ENCODE results near the gene STAB1. TPM values are rescaled to one million over a fixed set of nuclear protein-coding genes. Genes with fewer than 3 reads are reported as not detected.

The STAB1 gene
- polyA plus RNA-seq, 1 donor (not counting 4 experiments of a cell fraction or from before 2014, with no cell fraction given): not detected

- Histone ChIP-seq H3K36me3 (ENCODE audit: control insufficient read depth in 2 of 2, extremely low read depth in 1 of 2, insufficient read depth in 2 of 2, low read length in 2 of 2) (peaks cover 16 to 33% of the 10 kb centered on the region in 2 experiments), H3K4me2 (ENCODE audit: control insufficient read depth, extremely low read depth, insufficient read depth, low read depth, low read length) (no peak overlapping the region), H3K9me3 (ENCODE audit: control insufficient read depth, low read depth, low read length) (no peaks in the 10 kb centered on the region), H3K4me1 (ENCODE audit: control insufficient read depth, extremely low read depth, insufficient read depth, low read length) (no peaks in the 10 kb centered on the region), H3K9me1 (ENCODE audit: control insufficient read depth, extremely low read depth, insufficient read depth, low read length) (no peaks in the 10 kb centered on the region), H3K27ac (ENCODE audit: control insufficient read depth, insufficient read depth, low read length) (no peak overlapping the region), H4K20me1 (ENCODE audit: control insufficient read depth, extremely low read depth, insufficient read depth, low read length) (no peaks in the 10 kb centered on the region), H2AFZ (ENCODE audit: control insufficient read depth, low read length) (no peak overlapping the region), H3K79me2 (ENCODE audit: control insufficient read depth, insufficient read depth, low read length) (no peaks in the 10 kb centered on the region), H3K27me3 (ENCODE audit: control insufficient read depth, extremely low read depth, insufficient read depth, low read length) (no peaks in the 10 kb centered on the region), H3K4me3 (ENCODE audit: control insufficient read depth in 2 of 3, extremely low read depth in 1 of 3, insufficient read depth in 2 of 3, low read depth in 1 of 3, low read length in 3 of 3) (no peak overlapping the region), H3K9ac (ENCODE audit: control insufficient read depth, extremely low read depth, insufficient read depth, low read length) (no peak overlapping the region)
- no peak for FAIRE-seq
- dilution Hi-C loops (cut with MboI; ENCODE audit: extremely low pct_ligation_motif_present, low sequenced_read_pairs): no loop called here
- no peak for TF ChIP-seq EZH2 (IDR thresholded peaks at IDR 0.05; ENCODE audit: low read length)
- no peak for TF ChIP-seq CTCF (optimal IDR thresholded peaks at IDR 0.05 in 1 of 3, IDR thresholded peaks at IDR 0.05 in 1 of 3, conservative IDR thresholded peaks at IDR 0.05 in 1 of 3; ENCODE audit: extremely low read depth in 1 of 3, insufficient read depth in 2 of 3, low read length in 3 of 3)
- DNase-seq (ENCODE audit: low read depth, low spot score): no peak
Observed at GRCh38 chr3:52557011-52557960, 62.1 kb downstream of the STAB1 start.

DNA sequence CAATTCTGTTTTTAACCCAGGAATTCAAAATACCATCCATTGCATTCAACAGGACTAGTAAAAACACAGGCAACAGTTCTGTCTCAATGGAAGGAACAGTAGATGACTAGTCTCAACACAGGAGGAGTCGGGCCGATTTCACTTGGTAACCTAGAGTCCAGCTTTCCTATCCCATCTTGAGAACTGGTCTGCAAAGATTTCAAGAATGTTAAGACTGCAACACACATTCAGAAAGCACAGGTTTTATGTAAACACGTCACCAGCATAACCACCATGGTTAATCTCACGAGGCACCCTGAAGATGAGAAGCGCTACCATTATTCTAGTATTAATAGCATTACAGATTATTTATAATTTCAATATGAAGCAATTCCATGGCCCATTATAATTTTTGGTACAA is 63.3 kb downstream of the STAB1 start:
- Histone ChIP-seq H3K27ac (ENCODE audit: control insufficient read depth, insufficient read depth, low read length) (no peak overlapping the region), H4K20me1 (ENCODE audit: control insufficient read depth, extremely low read depth, insufficient read depth, low read length) (no peaks in the 10 kb centered on the region), H3K36me3 (ENCODE audit: control insufficient read depth in 2 of 2, extremely low read depth in 1 of 2, insufficient read depth in 2 of 2, low read length in 2 of 2) (peaks cover 20 to 26% of the 10 kb centered on the region in 2 experiments), H3K79me2 (ENCODE audit: control insufficient read depth, insufficient read depth, low read length) (no peaks in the 10 kb centered on the region), H3K4me2 (ENCODE audit: control insufficient read depth, extremely low read depth, insufficient read depth, low read depth, low read length) (no peak overlapping the region), H3K9me3 (ENCODE audit: control insufficient read depth, low read depth, low read length) (no peaks in the 10 kb centered on the region), H3K4me3 (ENCODE audit: control insufficient read depth in 2 of 3, extremely low read depth in 1 of 3, insufficient read depth in 2 of 3, low read depth in 1 of 3, low read length in 3 of 3) (no peak overlapping the region), H2AFZ (ENCODE audit: control insufficient read depth, low read length) (no peak overlapping the region), H3K9ac (ENCODE audit: control insufficient read depth, extremely low read depth, insufficient read depth, low read length) (no peak overlapping the region), H3K9me1 (ENCODE audit: control insufficient read depth, extremely low read depth, insufficient read depth, low read length) (no peaks in the 10 kb centered on the region), H3K4me1 (ENCODE audit: control insufficient read depth, extremely low read depth, insufficient read depth, low read length) (no peaks in the 10 kb centered on the region), H3K27me3 (ENCODE audit: control insufficient read depth, extremely low read depth, insufficient read depth, low read length) (no peaks in the 10 kb centered on the region)
- dilution Hi-C loops (cut with MboI; ENCODE audit: extremely low pct_ligation_motif_present, low sequenced_read_pairs): no loop called here
- FAIRE-seq (no peak), DNase-seq (ENCODE audit: low read depth, low spot score) (no peak)
- TF ChIP-seq EZH2 (IDR thresholded peaks at IDR 0.05; ENCODE audit: low read length) (no peak), CTCF (optimal IDR thresholded peaks at IDR 0.05 in 1 of 3, IDR thresholded peaks at IDR 0.05 in 1 of 3, conservative IDR thresholded peaks at IDR 0.05 in 1 of 3; ENCODE audit: extremely low read depth in 1 of 3, insufficient read depth in 2 of 3, low read length in 3 of 3) (no peak)
